Liver (tissue), 9 donors: Measurements from ENCODE around the gene IL1A. TPM values are rescaled to one million over a fixed set of nuclear protein-coding genes. Genes with fewer than 3 reads are reported as not detected.

Experiments
- DNase-seq: peaks from one replicate; pipeline ENCODE4 v3.0.0-alpha.2; 2017; ENCODE audit warnings: low spot score
- H3K27ac ChIP-seq, 2 donors: one replicate each; pipeline ENCODE4 v1.7.0; 2013; ENCODE audit warnings: inconsistent platforms in 2 of 2, low read length in 2 of 2, control low read depth in 1 of 2, low read depth in 1 of 2, mild to moderate bottlenecking in 1 of 2
- H3K27me3 ChIP-seq, 4 donors: one replicate each; pipeline versions ENCODE4 v1.6.1 to v1.7.0; 2013; ENCODE audit warnings: low read length in 3 of 4, inconsistent platforms in 1 of 4, mild to moderate bottlenecking in 1 of 4, moderate library complexity in 1 of 4; ENCODE audit not compliant: control insufficient read depth in 4 of 4, insufficient read depth in 4 of 4
- H3K36me3 ChIP-seq, 4 donors: one replicate each; pipeline versions ENCODE4 v1.6.1 to v1.7.0; 2013; ENCODE audit warnings: low read length in 3 of 4, mild to moderate bottlenecking in 3 of 4, low read depth in 1 of 4, moderate library complexity in 1 of 4; ENCODE audit not compliant: control insufficient read depth in 4 of 4, insufficient read depth in 3 of 4
- H3K4me1 ChIP-seq, 4 donors: one replicate each; pipeline versions ENCODE4 v1.6.1 to v1.7.0; 2013; ENCODE audit warnings: low read length in 3 of 4, mild to moderate bottlenecking in 3 of 4, moderate library complexity in 1 of 4; ENCODE audit not compliant: control insufficient read depth in 4 of 4, insufficient read depth in 4 of 4
- H3K4me3 ChIP-seq, 3 donors: one replicate each; pipeline versions ENCODE4 v1.6.1 to v1.7.0; 2013; ENCODE audit warnings: low read length in 3 of 3, control low read depth in 1 of 3, low read depth in 1 of 3, mild to moderate bottlenecking in 1 of 3
- H3K9ac ChIP-seq, 2 donors: one replicate each; pipeline ENCODE4 v1.7.0; 2013; ENCODE audit warnings: low read length in 2 of 2, mild to moderate bottlenecking in 2 of 2, moderate library complexity in 2 of 2, control low read depth in 1 of 2, low read depth in 1 of 2
- H3K9me3 ChIP-seq, 4 donors: one replicate each; pipeline versions ENCODE4 v1.6.1 to v1.7.0; 2013; ENCODE audit warnings: low read length in 3 of 4; ENCODE audit not compliant: control insufficient read depth in 4 of 4
- ATF3 ChIP-seq: IDR thresholded peaks from 2 replicates; pipeline ENCODE4 v1.6.1; 2016; ENCODE audit warnings: antibody characterized with exemption
- EGR1 ChIP-seq, 2 donors: IDR thresholded peaks; 2 replicates each; pipeline ENCODE4 v1.6.1; 2016 to 2018; ENCODE audit warnings: antibody characterized with exemption in 2 of 2, low read depth in 2 of 2
- FOXA2 ChIP-seq: IDR thresholded peaks from 2 replicates; pipeline ENCODE4 v1.6.1; 2016; ENCODE audit warnings: antibody characterized with exemption
- GABPA ChIP-seq, 2 donors: IDR thresholded peaks in 1 of 2; conservative IDR thresholded peaks in 1 of 2; 2 replicates each; pipeline ENCODE4 v1.6.1; 2016; ENCODE audit warnings: antibody characterized with exemption in 2 of 2, mild to moderate bottlenecking in 1 of 2, moderate library complexity in 1 of 2
- HNF4A ChIP-seq, 2 donors: conservative IDR thresholded peaks; 2 replicates each; pipeline ENCODE4 v1.6.1; 2016; ENCODE audit warnings: antibody characterized with exemption in 2 of 2, mild to moderate bottlenecking in 2 of 2
- HNF4G ChIP-seq: IDR thresholded peaks from 2 replicates; pipeline ENCODE4 v1.6.1; 2016; ENCODE audit warnings: antibody characterized with exemption
- JUND ChIP-seq, 2 donors: IDR thresholded peaks; 2 replicates each; pipeline ENCODE4 v1.6.1; 2016; ENCODE audit warnings: antibody characterized with exemption in 2 of 2
- MAX ChIP-seq: IDR thresholded peaks from 2 replicates; pipeline ENCODE4 v1.6.1; 2016; ENCODE audit warnings: antibody characterized with exemption
- NR2F2 ChIP-seq: IDR thresholded peaks from 2 replicates; pipeline ENCODE4 v1.6.1; 2016; ENCODE audit warnings: antibody characterized with exemption
- RAD21 ChIP-seq, 2 donors: IDR thresholded peaks; 2 replicates each; pipeline ENCODE4 v1.6.1; 2016; ENCODE audit warnings: antibody characterized with exemption in 2 of 2, mild to moderate bottlenecking in 2 of 2
- REST ChIP-seq: IDR thresholded peaks from 2 replicates; pipeline ENCODE4 v1.6.1; 2016; ENCODE audit warnings: antibody characterized with exemption, mild to moderate bottlenecking
- RXRA ChIP-seq, 2 donors: IDR thresholded peaks; 2 replicates each; pipeline ENCODE4 v1.6.1; 2017 to 2018; ENCODE audit warnings: antibody characterized with exemption in 2 of 2, mild to moderate bottlenecking in 1 of 2
- SP1 ChIP-seq: IDR thresholded peaks from 2 replicates; pipeline ENCODE4 v1.6.1; 2018; ENCODE audit warnings: antibody characterized with exemption, mild to moderate bottlenecking
- TAF1 ChIP-seq: conservative IDR thresholded peaks from 2 replicates; pipeline ENCODE4 v1.6.1; 2016; ENCODE audit warnings: antibody characterized with exemption, mild to moderate bottlenecking
- YY1 ChIP-seq: IDR thresholded peaks from 2 replicates; pipeline ENCODE4 v1.6.1; 2016; ENCODE audit warnings: antibody characterized with exemption, mild to moderate bottlenecking
- ZBTB33 ChIP-seq: IDR thresholded peaks from 2 replicates; pipeline ENCODE4 v1.6.1; 2016; ENCODE audit warnings: antibody characterized with exemption
- WGBS: extraction: QIAGEN DNeasy Blood & Tissue Kit; methylation state at CpG from one replicate; pipeline ENCODE4 v1.1.7; 2013; 5-methylcytosine and 5-hydroxymethylcytosine counted together
- polyA plus RNA-seq, 2 donors: library from polyadenylated mRNA; stranded (reverse) in 1 of 2; unstranded in 1 of 2; fragments of 200-250 nt in 1 of 2; fragments of >200 nt in 1 of 2; fragmentation: Nextera tagmentation in 1 of 2; extraction: Ambion mirVana in 1 of 2; gene quantifications; one replicate each; pipeline versions ENCODE4 v1.2.1 to v1.2.3, GENCODE V29; 2013 to 2015
- total RNA-seq, 2 donors: library from RNA; depleted of rRNA; stranded (reverse); fragments of >200 nt; gene quantifications; one replicate each; pipeline ENCODE4 v1.2.3, GENCODE V29; 2014
- donor health status: healthy.
- donor health status: healthy.
- donor health status: healthy.
- donor health status: healthy.
- donor health status: healthy.

The IL1A gene
- total and polyA plus RNA-seq, 4 donors = 0.05 TPM; not detected in 3

- WGBS = 97% methylated on average over 3 of the region's 3 CpGs
These were observed 9.6 kb downstream of the IL1A start for GRCh38 chr2:112774536-112775285.

GRCh38 chr2:112773556-112773955 lies 10.7 kb downstream of the IL1A start:
- Histone ChIP-seq H3K27ac (no peak overlapping the region), H3K9me3 (no peaks in the 10 kb centered on the region), H3K4me3 (no peak overlapping the region), H3K36me3 (no peaks in the 10 kb centered on the region), H3K9ac (no peak overlapping the region), H3K4me1 (no peaks in the 10 kb centered on the region), H3K27me3 (no peaks in the 10 kb centered on the region)
- 92% methylated on average over 2 of the region's 2 CpGs for WGBS
- DNase-seq = no peak
- TF ChIP-seq RAD21 (IDR thresholded peaks at IDR 0.05) (no peak), HNF4G (no peak), YY1 (no peak), JUND (IDR thresholded peaks at IDR 0.05) (no peak), MAX (no peak), HNF4A (conservative IDR thresholded peaks at IDR 0.05) (no peak), SP1 (no peak), TAF1 (no peak), ATF3 (no peak), FOXA2 (no peak)

More at GRCh38 chr2:112774536-112775285, 9.6 kb downstream of the IL1A start:
- Histone ChIP-seq H3K4me1 (no peaks in the 10 kb centered on the region), H3K9me3 (no peaks in the 10 kb centered on the region), H3K4me3 (no peak overlapping the region), H3K27me3 (no peaks in the 10 kb centered on the region), H3K9ac (no peak overlapping the region), H3K27ac (no peak overlapping the region), H3K36me3 (no peaks in the 10 kb centered on the region)
- TF ChIP-seq GABPA (IDR thresholded peaks at IDR 0.05 in 1 of 2, conservative IDR thresholded peaks at IDR 0.05 in 1 of 2) = no peak
- no peak for TF ChIP-seq ZBTB33
- TF ChIP-seq YY1 = no peak
- no peak for TF ChIP-seq FOXA2
- no peak for TF ChIP-seq NR2F2
- no peak for TF ChIP-seq REST
- no peak for TF ChIP-seq RAD21 (IDR thresholded peaks at IDR 0.05)
- no peak for TF ChIP-seq HNF4A (conservative IDR thresholded peaks at IDR 0.05)
- TF ChIP-seq JUND (IDR thresholded peaks at IDR 0.05) = no peak
- no peak for TF ChIP-seq RXRA (IDR thresholded peaks at IDR 0.05)
- no peak for TF ChIP-seq HNF4G
- no peak for TF ChIP-seq MAX
- TF ChIP-seq EGR1 (IDR thresholded peaks at IDR 0.05; ENCODE audit: low read depth in 2 of 2) = no peak
- no peak for TF ChIP-seq SP1
- DNase-seq = no peak
